Smooth muscle cell (in vitro differentiated cells): ENCODE measurements around the gene PCOLCE2. TPM values are rescaled to one million over a fixed set of nuclear protein-coding genes. Genes with fewer than 3 reads are reported as not detected.

Experiments used
- DNase-seq: peaks from one replicate; lab custom pipeline; 2025; ENCODE audit not compliant: unreplicated experiment; lab: John Stamatoyannopoulos, UW
- H2AFZ ChIP-seq: fragments of 200-600 bp; sonication (generic); 2 replicates; pipeline ENCODE4 v1.6.0; 2016; ENCODE audit warnings: antibody characterized with exemption, low read depth, mild to moderate bottlenecking
- H3F3A ChIP-seq: fragments of 200-600 bp; sonication (generic); 2 replicates; pipeline ENCODE4 v1.6.0; 2017; ENCODE audit warnings: antibody characterized with exemption, low read depth
- H3K27ac ChIP-seq: fragments of 200-600 bp; sonication (generic); 2 replicates; pipeline ENCODE4 v1.5.1; 2016; ENCODE audit warnings: low read depth, mild to moderate bottlenecking
- H3K27me3 ChIP-seq: fragments of 200-600 bp; sonication (generic); 2 replicates; pipeline ENCODE4 v1.6.1; 2016; ENCODE audit warnings: low read depth, mild to moderate bottlenecking
- H3K36me3 ChIP-seq: fragments of 200-600 bp; sonication (generic); 2 replicates; pipeline ENCODE4 v1.5.1; 2016; ENCODE audit warnings: low read depth
- H3K4me1 ChIP-seq: fragments of 200-600 bp; sonication (generic); 2 replicates; pipeline ENCODE4 v1.5.1; 2016; ENCODE audit warnings: low read depth
- H3K4me2 ChIP-seq: fragments of 200-600 bp; sonication (generic); 2 replicates; pipeline ENCODE4 v1.6.0; 2016; ENCODE audit warnings: mild to moderate bottlenecking
- H3K4me3 ChIP-seq: fragments of 200-600 bp; sonication (generic); 2 replicates; pipeline ENCODE4 v1.5.1; 2016; ENCODE audit warnings: mild to moderate bottlenecking
- H3K79me2 ChIP-seq: fragments of 200-600 bp; sonication (generic); 2 replicates; pipeline ENCODE4 v1.6.0; 2016; ENCODE audit warnings: low read depth, mild to moderate bottlenecking
- H3K9ac ChIP-seq: fragments of 200-600 bp; sonication (generic); 2 replicates; pipeline ENCODE4 v1.6.0; 2016; ENCODE audit warnings: low read depth
- H3K9me3 ChIP-seq: fragments of 200-600 bp; sonication (generic); replicated peaks from 2 replicates; pipeline ENCODE4 v1.5.1; 2016; ENCODE audit warnings: low read depth
- H4K20me1 ChIP-seq: fragments of 200-600 bp; sonication (generic); 2 replicates; pipeline ENCODE4 v1.6.0; 2016; ENCODE audit warnings: low read depth
- WGBS: methylation state at CpG from one replicate; pipeline ENCODE4 v1.1.7; 2016; ENCODE audit warnings: low lambda C conversion rate; 5-methylcytosine and 5-hydroxymethylcytosine counted together
- polyA plus RNA-seq: library from polyadenylated mRNA; unstranded; fragments of >200 nt; fragmentation: Nextera tagmentation; extraction: Ambion mirVana; gene quantifications from 2 replicates; pipeline ENCODE4 v1.2.1, GENCODE V29; 2016
- total RNA-seq: library from RNA; depleted of rRNA; stranded (reverse); fragments of >200 nt; gene quantifications from 2 replicates; pipeline ENCODE4 v1.2.3, GENCODE V29; 2014
- TF ChIP-seq, protein P1 (sequence below): fragments of 200-600 bp; sonication (generic); IDR thresholded peaks from 2 replicates; pipeline ENCODE4 v1.5.1; 2017; ENCODE audit warnings: borderline replicate concordance, mild to moderate bottlenecking, antibody characterized with exemption; ENCODE audit not compliant: insufficient read depth, poor library complexity, severe bottlenecking

Gene PCOLCE2
- total and polyA plus RNA-seq, 2 experiments from 2014 or later = 32.5 to 80.9 TPM

DNA sequence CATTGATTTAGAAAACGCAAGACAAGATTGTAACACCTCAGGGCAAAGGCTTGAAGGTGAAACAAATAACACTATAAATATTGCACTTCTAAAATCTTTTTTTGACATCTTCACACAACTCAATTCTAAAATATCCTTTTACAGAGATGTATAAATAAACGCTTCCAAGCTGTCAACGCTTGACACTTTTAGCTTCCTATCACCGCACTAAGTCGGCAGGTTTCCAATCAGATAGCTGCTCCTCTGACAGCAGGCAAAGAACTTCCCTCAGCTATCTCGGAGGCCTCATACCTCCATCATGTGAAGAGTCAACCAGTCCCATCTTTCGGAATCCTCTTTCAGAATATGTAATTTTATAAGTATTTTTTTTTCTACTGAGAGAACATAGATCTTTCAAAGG, 71.0 kb downstream of the PCOLCE2 start:
- Histone ChIP-seq H3K27ac (no peak overlapping the region), H3K79me2 (no peaks in the 10 kb centered on the region), H3K36me3 (no peaks in the 10 kb centered on the region), H3K4me3 (no peak overlapping the region), H3F3A (no peaks in the 10 kb centered on the region), H3K9me3 (no peaks in the 10 kb centered on the region), H2AFZ (no peak overlapping the region), H3K4me2 (no peak overlapping the region), H3K9ac (no peak overlapping the region), H3K27me3 (no peaks in the 10 kb centered on the region), H4K20me1 (no peaks in the 10 kb centered on the region), H3K4me1 (no peaks in the 10 kb centered on the region)
- WGBS = 94% methylated on average over 7 of the region's 7 CpGs
- TF ChIP-seq, protein P1, sequence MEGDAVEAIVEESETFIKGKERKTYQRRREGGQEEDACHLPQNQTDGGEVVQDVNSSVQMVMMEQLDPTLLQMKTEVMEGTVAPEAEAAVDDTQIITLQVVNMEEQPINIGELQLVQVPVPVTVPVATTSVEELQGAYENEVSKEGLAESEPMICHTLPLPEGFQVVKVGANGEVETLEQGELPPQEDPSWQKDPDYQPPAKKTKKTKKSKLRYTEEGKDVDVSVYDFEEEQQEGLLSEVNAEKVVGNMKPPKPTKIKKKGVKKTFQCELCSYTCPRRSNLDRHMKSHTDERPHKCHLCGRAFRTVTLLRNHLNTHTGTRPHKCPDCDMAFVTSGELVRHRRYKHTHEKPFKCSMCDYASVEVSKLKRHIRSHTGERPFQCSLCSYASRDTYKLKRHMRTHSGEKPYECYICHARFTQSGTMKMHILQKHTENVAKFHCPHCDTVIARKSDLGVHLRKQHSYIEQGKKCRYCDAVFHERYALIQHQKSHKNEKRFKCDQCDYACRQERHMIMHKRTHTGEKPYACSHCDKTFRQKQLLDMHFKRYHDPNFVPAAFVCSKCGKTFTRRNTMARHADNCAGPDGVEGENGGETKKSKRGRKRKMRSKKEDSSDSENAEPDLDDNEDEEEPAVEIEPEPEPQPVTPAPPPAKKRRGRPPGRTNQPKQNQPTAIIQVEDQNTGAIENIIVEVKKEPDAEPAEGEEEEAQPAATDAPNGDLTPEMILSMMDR = no peak
- DNase-seq = no peak

DNA sequence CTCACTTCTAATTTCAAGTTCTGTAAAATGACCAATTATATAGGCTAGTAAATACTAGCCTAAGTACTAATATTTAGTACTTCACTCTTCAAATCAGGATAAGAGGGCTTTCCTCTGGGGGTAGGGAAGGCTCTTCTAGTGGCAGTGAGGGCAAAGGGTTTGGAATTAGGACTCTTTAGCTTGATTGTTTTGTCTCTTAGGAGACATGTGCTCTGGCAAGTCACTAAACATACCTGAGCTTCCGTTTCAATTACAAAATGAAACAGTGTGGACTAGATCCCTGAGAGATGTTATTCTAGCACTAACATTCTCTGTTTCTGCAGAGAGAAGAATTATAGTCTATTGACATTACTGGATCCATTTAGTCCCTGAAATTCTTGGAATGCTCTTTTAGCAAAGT, 71.5 kb downstream of the PCOLCE2 start:
- Histone ChIP-seq H3K36me3 (no peaks in the 10 kb centered on the region), H3K27me3 (no peaks in the 10 kb centered on the region), H3K27ac (no peak overlapping the region), H3K4me1 (no peaks in the 10 kb centered on the region), H3K79me2 (no peaks in the 10 kb centered on the region), H3K9ac (no peak overlapping the region), H3K4me2 (no peak overlapping the region), H2AFZ (no peak overlapping the region), H3F3A (no peaks in the 10 kb centered on the region), H3K4me3 (no peak overlapping the region), H3K9me3 (no peaks in the 10 kb centered on the region), H4K20me1 (no peaks in the 10 kb centered on the region)
- TF ChIP-seq, protein P1 = no peak
- DNase-seq = no peak
- WGBS = 92% methylated on average over 1 of the region's 1 CpG

DNA sequence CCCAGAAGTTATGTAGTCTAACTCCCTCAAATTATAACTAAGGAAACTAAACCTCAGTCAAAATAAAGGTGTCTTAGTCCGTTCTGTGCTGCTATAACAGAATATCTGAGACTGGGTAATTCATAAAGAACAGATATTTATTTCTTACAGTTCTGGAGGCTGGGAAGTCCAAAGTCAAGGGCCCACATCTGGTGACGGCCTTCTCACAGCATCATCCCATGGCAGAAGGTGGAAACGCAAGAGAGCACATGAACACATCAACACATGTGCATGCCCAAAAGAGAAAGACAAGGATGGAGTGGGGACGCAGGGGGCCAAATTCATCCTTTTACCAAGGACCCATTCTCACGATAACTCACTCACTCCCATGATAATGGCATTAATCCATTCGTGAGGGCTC, 73.1 kb downstream of the PCOLCE2 start:
- no peaks in the 10 kb centered on the region for H3K9me3 ChIP-seq
- H2AFZ ChIP-seq = no peak overlapping the region
- no peak overlapping the region for H3K4me2 ChIP-seq
- H3K4me1 ChIP-seq = no peaks in the 10 kb centered on the region
- no peaks in the 10 kb centered on the region for H3K36me3 ChIP-seq
- TF ChIP-seq, protein P1 = no peak
- no peak overlapping the region for H3K9ac ChIP-seq
- no peak for DNase-seq
- H3K4me3 ChIP-seq = no peak overlapping the region
- 96% methylated on average over 6 of the region's 6 CpGs for WGBS
- no peak overlapping the region for H3K27ac ChIP-seq
- no peaks in the 10 kb centered on the region for H3K27me3 ChIP-seq
- no peaks in the 10 kb centered on the region for H4K20me1 ChIP-seq
- H3K79me2 ChIP-seq = no peaks in the 10 kb centered on the region
- no peaks in the 10 kb centered on the region for H3F3A ChIP-seq

DNA sequence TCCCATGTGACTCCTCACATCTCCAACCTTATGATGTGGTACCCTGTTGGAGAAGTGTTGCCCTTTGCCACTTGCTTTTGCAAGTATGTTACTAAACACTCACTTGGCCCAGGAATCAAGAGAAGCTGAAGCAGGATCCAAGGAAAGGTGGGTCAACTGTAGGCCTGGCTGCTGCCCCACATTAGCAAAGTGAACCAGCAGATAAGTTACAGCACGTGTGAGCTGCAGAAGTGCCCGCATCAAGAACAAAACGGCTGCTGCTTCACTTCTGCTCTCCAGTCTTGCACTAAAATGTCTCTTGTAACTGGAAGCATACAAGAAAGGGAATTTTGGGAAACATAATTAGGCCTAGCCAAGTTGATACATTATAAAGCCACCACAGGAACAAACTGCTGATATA, 79.6 kb downstream of the PCOLCE2 start:
- Histone ChIP-seq H2AFZ (no peak overlapping the region), H3K4me2 (no peak overlapping the region), H3K27me3 (no peaks in the 10 kb centered on the region), H3K27ac (no peak overlapping the region), H3K79me2 (no peaks in the 10 kb centered on the region), H3K4me1 (no peaks in the 10 kb centered on the region), H4K20me1 (no peaks in the 10 kb centered on the region), H3K9ac (no peak overlapping the region), H3F3A (no peaks in the 10 kb centered on the region), H3K9me3 (no peaks in the 10 kb centered on the region), H3K4me3 (no peak overlapping the region), H3K36me3 (peaks cover 7% of the 10 kb centered on the region)
- 78% methylated on average over 3 of the region's 3 CpGs for WGBS
- TF ChIP-seq, protein P1 = no peak
- no peak for DNase-seq
